Measurements from ENCODE around the gene CERS3.

DNA sequence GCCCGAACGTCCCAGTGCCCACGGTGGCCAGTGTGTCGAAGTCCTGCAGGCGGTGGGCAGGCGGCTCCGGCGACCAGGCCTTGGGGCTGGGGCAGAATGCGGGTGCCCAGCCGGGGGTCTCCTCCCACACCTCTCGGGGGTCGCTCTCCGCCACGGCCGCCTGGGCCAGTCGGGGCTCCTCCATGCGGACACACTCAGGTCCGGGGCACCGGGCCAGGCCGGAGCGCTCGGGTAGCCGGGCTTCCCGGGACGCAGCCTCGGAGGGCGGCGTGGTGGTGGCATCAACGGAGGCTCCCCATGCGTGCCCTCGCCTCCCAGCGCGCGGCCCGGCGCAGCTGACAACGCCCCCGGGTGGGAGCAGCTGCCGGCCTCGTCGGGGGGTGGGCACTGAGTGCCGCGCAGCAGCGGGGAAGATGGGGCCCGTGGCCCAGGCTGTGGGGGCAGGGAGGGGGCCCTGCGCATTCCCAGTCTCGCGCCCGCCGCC, 30.1 kb upstream of the CERS3 start:
- TF ChIP-seq, protein P1, sequence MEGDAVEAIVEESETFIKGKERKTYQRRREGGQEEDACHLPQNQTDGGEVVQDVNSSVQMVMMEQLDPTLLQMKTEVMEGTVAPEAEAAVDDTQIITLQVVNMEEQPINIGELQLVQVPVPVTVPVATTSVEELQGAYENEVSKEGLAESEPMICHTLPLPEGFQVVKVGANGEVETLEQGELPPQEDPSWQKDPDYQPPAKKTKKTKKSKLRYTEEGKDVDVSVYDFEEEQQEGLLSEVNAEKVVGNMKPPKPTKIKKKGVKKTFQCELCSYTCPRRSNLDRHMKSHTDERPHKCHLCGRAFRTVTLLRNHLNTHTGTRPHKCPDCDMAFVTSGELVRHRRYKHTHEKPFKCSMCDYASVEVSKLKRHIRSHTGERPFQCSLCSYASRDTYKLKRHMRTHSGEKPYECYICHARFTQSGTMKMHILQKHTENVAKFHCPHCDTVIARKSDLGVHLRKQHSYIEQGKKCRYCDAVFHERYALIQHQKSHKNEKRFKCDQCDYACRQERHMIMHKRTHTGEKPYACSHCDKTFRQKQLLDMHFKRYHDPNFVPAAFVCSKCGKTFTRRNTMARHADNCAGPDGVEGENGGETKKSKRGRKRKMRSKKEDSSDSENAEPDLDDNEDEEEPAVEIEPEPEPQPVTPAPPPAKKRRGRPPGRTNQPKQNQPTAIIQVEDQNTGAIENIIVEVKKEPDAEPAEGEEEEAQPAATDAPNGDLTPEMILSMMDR (IDR thresholded peaks at IDR 0.05): no peak
- no peak for TF ChIP-seq POLR2A (IDR thresholded peaks at IDR 0.05)

Data from lower leg skin (tissue), 3 donors.